Chondrocyte (in vitro differentiated cells): ENCODE data around the gene ATP13A1. TPM values are rescaled to one million over a fixed set of nuclear protein-coding genes. Genes with fewer than 3 reads are reported as not detected.
"Not testable (repeated sequence)": the region's sequence is repeated elsewhere in the genome, so short reads cannot be mapped to it uniquely, and the experiment has no call there.

Experiments
- DNase-seq: peaks from one replicate; pipeline ENCODE4 v3.0.0; 2021; ENCODE audit warnings: mixed read lengths, low spot score
- H3K27ac Mint-ChIP-seq: one replicate; pipeline ENCODE4 v1.8.0; 2021; ENCODE audit warnings: mild to moderate bottlenecking, moderate library complexity, mixed read lengths; ENCODE audit not compliant: unreplicated experiment
- H3K27me3 Mint-ChIP-seq: 2 replicates; pipeline ENCODE4 v1.8.0; 2021; ENCODE audit warnings: low read depth, mixed read lengths
- H3K36me3 Mint-ChIP-seq: 2 replicates; pipeline ENCODE4 v1.8.0; 2021; ENCODE audit warnings: low read depth, mixed read lengths
- H3K4me1 Mint-ChIP-seq: 2 replicates; pipeline ENCODE4 v1.8.0; 2021; ENCODE audit warnings: low read depth, mild to moderate bottlenecking, mixed read lengths
- H3K4me3 Mint-ChIP-seq: one replicate; pipeline ENCODE4 v1.8.0; 2021; ENCODE audit warnings: mild to moderate bottlenecking, moderate library complexity, mixed read lengths; ENCODE audit not compliant: unreplicated experiment
- H3K9me3 Mint-ChIP-seq: 2 replicates; pipeline ENCODE4 v1.8.0; 2021; ENCODE audit warnings: low read depth, mixed read lengths
- CTCF ChIP-seq: fragments of 200-600 bp; sonication (generic); IDR thresholded peaks from 2 replicates; pipeline ENCODE4 v1.5.0; 2021; ENCODE audit warnings: antibody characterized with exemption, mild to moderate bottlenecking, moderate library complexity
- total RNA-seq: library from RNA; stranded (reverse); gene quantifications from 3 replicates; pipeline ENCODE4 v1.2.1, GENCODE V29; 2021

Gene ATP13A1
- total RNA-seq, 1 donor from 2014 or later = 48.8 TPM

- Mint-ChIP-seq H3K27me3 (no peaks in the 10 kb centered on the region), H3K27ac (no peak overlapping the region), H3K4me1 (peaks cover 14% of the 10 kb centered on the region), H3K36me3 (peaks cover 24% of the 10 kb centered on the region), H3K4me3 (no peak overlapping the region), H3K9me3 (peaks cover 21% of the 10 kb centered on the region)
- no peak for DNase-seq
- TF ChIP-seq CTCF = no peak
Measured at GRCh38 chr19:19672816-19673215, 9.3 kb upstream of the ATP13A1 start.

GRCh38 chr19:19670070-19670551 is 6.6 kb upstream of the ATP13A1 start:
- peak overlapping the region; percentile 87 for H3K4me3 Mint-ChIP-seq
- no peak for DNase-seq
- TF ChIP-seq CTCF = no peak
- no peak overlapping the region for H3K27ac Mint-ChIP-seq
- H3K9me3 Mint-ChIP-seq = peaks cover 4% of the 10 kb centered on the region
- peaks cover 7% of the 10 kb centered on the region for H3K36me3 Mint-ChIP-seq
- H3K27me3 Mint-ChIP-seq = no peaks in the 10 kb centered on the region
- peaks cover 14% of the 10 kb centered on the region for H3K4me1 Mint-ChIP-seq

GRCh38 chr19:19668230-19669012 is 4.9 kb upstream of the ATP13A1 start, which contains the start of gene ZNF101:
TSS of gene ZNF101 (plus strand) at chr19:19668839. CDS start at chr19:19668964, 125 bp downstream.
- Mint-ChIP-seq H3K27ac (peak within 1 kb of the TSS; percentile 91), H3K9me3 (no peaks in the 10 kb centered on the region), H3K4me1 (peaks cover 14% of the 10 kb centered on the region), H3K36me3 (no peaks in the 10 kb centered on the region), H3K4me3 (peak within 1 kb of the TSS; percentile 87), H3K27me3 (no peaks in the 10 kb centered on the region)
- DNase-seq = peak; percentile 95
- TF ChIP-seq CTCF = no peak

DNA sequence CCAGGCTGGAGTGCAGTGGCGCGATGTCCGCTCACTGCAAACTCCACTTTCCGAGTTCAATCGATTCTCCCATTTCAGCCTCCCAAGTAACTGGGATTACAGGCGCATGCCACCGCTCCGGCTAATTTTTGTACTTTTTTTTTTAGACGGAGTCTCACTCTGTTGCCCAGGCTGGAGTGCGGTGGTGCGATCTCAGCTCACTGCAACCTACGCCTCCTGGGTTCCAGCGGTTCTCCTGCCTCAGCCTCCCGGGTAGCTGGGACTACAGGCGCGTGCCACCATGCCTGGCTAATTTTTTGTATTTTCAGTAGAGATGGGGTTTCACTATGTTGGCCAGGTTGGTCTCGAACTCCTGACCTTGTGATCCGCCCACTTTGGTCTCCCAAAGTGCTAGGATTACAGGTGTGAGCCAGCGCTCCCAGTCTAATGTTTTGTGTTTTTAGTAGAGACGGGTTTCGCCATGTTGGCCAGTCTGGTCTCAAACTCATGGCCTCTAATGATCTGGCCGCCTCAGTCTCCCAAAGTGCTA is 2.0 kb upstream of the ATP13A1 start:
- H3K27me3 Mint-ChIP-seq, DNase-seq, H3K36me3 Mint-ChIP-seq, H3K9me3 Mint-ChIP-seq, H3K27ac Mint-ChIP-seq, H3K4me3 Mint-ChIP-seq: not testable (repeated sequence)
- peaks cover 33% of the 10 kb centered on the region for H3K4me1 Mint-ChIP-seq

DNA sequence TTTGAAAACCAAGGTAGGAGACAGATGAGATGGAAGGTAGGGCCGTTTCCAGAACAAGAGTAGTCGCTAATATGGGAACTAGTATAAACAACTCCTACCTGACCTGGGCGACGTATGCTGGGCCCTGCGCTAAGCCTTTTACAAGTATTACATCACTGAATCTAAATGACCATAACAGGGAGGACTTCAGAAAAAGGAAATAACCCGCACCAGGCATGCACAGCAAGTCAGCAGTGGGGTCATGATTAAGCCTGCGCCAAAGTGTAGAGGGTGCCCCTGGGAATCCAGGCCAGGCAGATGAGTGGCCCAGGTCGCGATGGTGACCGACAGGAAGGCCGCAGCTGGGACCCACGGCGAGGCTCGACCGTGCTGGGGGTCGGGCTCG is 613 bp downstream of the ATP13A1 start:
- Mint-ChIP-seq H3K27ac (peak overlapping the region; percentile 64), H3K36me3 (peaks cover 7% of the 10 kb centered on the region), H3K9me3 (no peaks in the 10 kb centered on the region), H3K27me3 (no peaks in the 10 kb centered on the region), H3K4me1 (peaks cover 19% of the 10 kb centered on the region), H3K4me3 (peak overlapping the region; percentile 83)
- TF ChIP-seq CTCF = no peak
- DNase-seq = no peak
